C4-2B (cell line): ENCODE data around the gene CCNY.

ENCODE experiments used
- CTCF ChIP-seq: fragments of 450-650 bp; conservative IDR thresholded peaks from 2 replicates; pipeline ENCODE4 v1.5.1; 2017; ENCODE audit warnings: mild to moderate bottlenecking
- ZFX ChIP-seq: fragments of 450-650 bp; IDR thresholded peaks from 2 replicates; pipeline ENCODE4 v1.6.1; 2017

DNA sequence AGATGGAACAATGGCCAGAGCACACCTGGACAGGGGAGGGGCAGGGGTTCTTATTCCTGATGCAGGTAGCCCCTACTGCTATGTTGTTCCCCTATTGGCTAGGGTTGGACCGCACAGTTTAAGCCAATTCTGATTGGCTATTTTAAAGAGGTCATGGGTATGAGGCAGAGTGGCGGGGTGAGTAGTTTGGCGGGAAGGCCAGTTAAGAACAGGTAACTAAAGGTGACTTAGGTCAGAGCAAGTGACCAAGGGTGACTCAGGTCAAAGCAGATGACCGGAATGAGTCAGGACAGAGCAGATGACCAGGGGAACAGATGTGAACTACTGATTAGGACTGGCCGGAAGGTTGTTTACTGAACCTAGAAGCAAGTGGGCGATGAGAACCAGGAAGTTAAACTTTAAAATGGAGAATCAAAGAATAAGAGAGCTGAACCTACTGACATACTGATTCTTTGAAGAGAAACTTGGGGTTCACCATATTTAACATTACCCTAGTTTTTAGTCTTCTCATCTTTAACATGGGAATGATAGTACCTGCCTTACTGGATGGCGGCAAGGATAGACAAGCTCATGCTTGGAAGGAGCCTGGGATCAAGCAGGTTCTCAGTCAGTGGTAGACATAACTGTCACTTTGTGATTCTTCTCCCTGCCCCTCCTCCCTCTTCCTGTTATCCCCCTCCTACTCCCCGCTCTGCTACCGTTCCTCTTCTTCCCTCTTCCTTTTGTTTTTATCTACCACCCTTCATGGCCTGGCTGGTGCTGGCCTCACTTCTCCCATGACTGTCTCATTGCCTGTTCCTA, 55.0 kb downstream of the CCNY start:
- TF ChIP-seq CTCF (no peak), ZFX (no peak)
